ENCODE results near the gene MIS12. TPM values are rescaled to one million over a fixed set of nuclear protein-coding genes. Genes with fewer than 3 reads are reported as not detected.
A peak's percentile ranks its signal among the peaks of the same experiment; 100 is the strongest.

The MIS12 gene
- 10 to 100 TPM in 3 of 4 donors, 1 to 10 TPM in 1; 9.1 to 45.3 (median 19.3) TPM for total RNA-seq

DNA sequence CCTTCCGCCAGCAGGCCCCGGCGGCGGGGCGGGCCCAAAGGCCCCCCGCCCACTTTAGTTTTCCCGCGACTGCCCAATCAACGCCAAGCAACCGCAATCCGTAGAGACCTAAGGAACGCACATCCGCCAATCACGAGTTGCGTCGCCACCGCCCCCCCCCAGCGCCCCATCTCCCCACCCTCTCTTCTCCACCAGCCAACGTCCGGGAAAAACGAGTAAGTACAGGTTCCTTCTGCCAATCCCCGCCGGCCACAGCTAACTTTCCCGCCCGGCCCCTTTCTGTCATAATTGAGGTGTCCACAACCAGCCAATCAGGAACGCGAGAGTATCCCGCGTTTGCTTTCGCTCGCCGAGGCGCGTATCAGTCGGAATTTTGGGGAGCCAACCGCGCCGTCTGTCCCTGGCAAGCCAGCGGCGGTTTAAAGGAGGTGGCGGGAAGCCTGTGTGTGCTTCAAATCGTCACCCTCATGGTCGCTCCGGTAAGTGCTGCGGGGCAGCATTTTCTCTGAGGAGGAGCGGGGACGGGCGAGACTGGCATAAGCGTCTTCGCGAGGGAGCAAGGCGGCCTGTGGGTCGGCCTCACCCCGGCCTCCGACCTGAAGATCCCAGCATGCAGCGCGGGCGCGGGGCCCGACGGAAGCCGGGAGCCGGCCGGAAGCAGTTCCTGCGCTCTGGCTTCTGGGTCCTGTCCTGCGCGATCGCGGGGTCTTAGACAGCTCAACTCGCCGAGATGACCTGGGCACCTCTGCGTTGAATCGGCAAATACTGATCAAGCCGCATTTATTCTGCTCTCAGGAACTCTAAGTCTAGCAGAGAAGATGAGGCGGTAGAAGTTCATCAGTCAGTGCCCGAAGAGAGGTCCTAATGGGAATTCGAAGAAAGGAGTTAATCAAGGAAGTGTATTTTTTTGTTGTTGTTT lies at the start of gene MIS12:
Gene MIS12 (plus strand): TSS at position 361 of the 919 bp plus-strand sequence. CDS start 2,297 bp downstream, outside the sequence.
- DNase-seq (peak; percentile 99 to 100), ATAC-seq (peak; percentile 95 to 98)
- H3K4me1 ChIP-seq, result peaks cover 19 to 22% of the 10 kb centered on the region in 2 donors
- H3K36me3 ChIP-seq, result peaks cover 0 to 55% of the 10 kb centered on the region in 2 donors
- H3K9me3 ChIP-seq, result no peaks in the 10 kb centered on the region
- intact Hi-C loops (cut with DNase I; ENCODE audit: low total_unique reads) (loop anchor here (1.0 to 10.0 kb wide), 6 partner anchors 17 to 1852 kb away; partner anchors contain the start of genes C17orf100, CTNS, MED31 and NUP88), in situ Hi-C loops (cut with MboI; ENCODE audit: low sequenced_read_pairs in 4 of 4) (no loop called here)
- no peaks in the 10 kb centered on the region for H3K27me3 ChIP-seq
- H3K27ac ChIP-seq, result peak within 1 kb of the TSS; percentile 92 to 98 (median 97)
- TF ChIP-seq POLR2A (IDR thresholded peaks at IDR 0.05), result peak; percentile 80 to 84
- TF ChIP-seq, protein P1, sequence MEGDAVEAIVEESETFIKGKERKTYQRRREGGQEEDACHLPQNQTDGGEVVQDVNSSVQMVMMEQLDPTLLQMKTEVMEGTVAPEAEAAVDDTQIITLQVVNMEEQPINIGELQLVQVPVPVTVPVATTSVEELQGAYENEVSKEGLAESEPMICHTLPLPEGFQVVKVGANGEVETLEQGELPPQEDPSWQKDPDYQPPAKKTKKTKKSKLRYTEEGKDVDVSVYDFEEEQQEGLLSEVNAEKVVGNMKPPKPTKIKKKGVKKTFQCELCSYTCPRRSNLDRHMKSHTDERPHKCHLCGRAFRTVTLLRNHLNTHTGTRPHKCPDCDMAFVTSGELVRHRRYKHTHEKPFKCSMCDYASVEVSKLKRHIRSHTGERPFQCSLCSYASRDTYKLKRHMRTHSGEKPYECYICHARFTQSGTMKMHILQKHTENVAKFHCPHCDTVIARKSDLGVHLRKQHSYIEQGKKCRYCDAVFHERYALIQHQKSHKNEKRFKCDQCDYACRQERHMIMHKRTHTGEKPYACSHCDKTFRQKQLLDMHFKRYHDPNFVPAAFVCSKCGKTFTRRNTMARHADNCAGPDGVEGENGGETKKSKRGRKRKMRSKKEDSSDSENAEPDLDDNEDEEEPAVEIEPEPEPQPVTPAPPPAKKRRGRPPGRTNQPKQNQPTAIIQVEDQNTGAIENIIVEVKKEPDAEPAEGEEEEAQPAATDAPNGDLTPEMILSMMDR (IDR thresholded peaks at IDR 0.05 in 4 of 5, conservative IDR thresholded peaks at IDR 0.05 in 1 of 5), result no peak
- peak within 1 kb of the TSS; percentile 81 to 98 (median 88) for H3K4me3 ChIP-seq

GRCh38 chr17:5437721-5438317 lies 48.5 kb upstream of the MIS12 start:
- peaks cover 0 to 46% of the 10 kb centered on the region in 2 donors for H3K36me3 ChIP-seq

DNA sequence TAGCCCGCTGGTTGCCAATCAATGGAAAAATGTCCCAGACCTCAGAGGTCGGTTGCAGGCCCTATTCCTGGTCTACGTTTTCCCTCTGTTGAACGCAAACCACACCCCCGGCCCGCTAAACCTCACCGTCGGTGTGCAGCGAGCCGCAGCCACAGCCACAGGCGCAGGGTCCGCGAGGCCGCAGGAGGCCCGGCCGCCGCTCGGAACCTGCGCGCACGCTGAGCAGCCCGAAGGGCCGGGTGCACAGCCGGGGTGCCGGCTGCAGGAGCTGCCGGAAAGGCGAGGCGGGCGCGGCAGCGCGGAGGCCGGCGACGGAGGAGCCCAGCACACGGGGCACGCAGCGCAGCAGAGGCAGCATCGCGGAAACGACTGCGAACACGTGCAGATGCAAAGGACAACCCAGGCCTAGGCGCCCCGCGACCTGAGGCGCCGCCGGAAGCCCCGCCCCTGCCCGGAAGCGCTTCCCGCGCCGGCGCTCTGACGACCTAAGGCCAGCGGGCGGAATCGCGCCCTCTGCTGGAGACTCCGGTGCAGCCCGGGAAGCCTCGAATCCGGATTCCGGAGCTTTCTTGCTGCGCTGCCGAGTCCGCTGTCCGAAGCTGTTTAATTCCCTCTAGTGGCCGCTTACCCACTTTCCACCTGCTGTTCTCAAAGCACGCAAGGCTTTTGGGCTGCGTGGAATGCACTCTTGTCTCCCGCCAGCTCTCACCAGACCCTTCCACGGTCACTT lies 47.5 kb upstream of the MIS12 start, which contains the start of gene C1QBP:
Gene C1QBP (minus strand): TSS at position 440 of the 730 bp plus-strand sequence. CDS start 82 bp downstream, at position 358.
- Histone ChIP-seq H3K27ac (peak within 1 kb of the TSS; percentile 77 to 86 (median 83)), H3K4me1 (peaks cover 19% of the 10 kb centered on the region in 2 donors), H3K4me3 (peak within 1 kb of the TSS; percentile 69 to 88 (median 78)), H3K9me3 (no peaks in the 10 kb centered on the region), H3K36me3 (peaks cover 0 to 44% of the 10 kb centered on the region in 2 donors), H3K27me3 (no peaks in the 10 kb centered on the region)
- TF ChIP-seq POLR2A (IDR thresholded peaks at IDR 0.05), result peak; percentile 49 to 59
- TF ChIP-seq, protein P1 (IDR thresholded peaks at IDR 0.05 in 4 of 5, conservative IDR thresholded peaks at IDR 0.05 in 1 of 5), result peak; percentile 98 to 100 (median 99)
- in situ Hi-C loops (cut with MboI; ENCODE audit: low sequenced_read_pairs in 4 of 4), result loop anchor here in 1 of 4 donors (25.0 kb wide), 1 partner anchor 202 kb away; the partner anchor contains the start of gene SCIMP
- intact Hi-C loops (cut with DNase I; ENCODE audit: low total_unique reads), result loop anchor here (1.0 to 2.0 kb wide), 4 partner anchors 20 to 246 kb away; partner anchors contain the start of gene NUP88
- DNase-seq (peak; percentile 70 to 87), ATAC-seq (peak; percentile 97 to 98)

More at GRCh38 chr17:5437721-5438317, 48.5 kb upstream of the MIS12 start:
- peaks cover 19% of the 10 kb centered on the region in 2 donors for H3K4me1 ChIP-seq
- intact Hi-C loops (cut with DNase I; ENCODE audit: low total_unique reads), result loop anchor here (2.0 kb wide), 1 partner anchor 245 kb away; no protein-coding TSS in a partner anchor
- no peaks in the 10 kb centered on the region for H3K27me3 ChIP-seq
- no peak for TF ChIP-seq POLR2A (IDR thresholded peaks at IDR 0.05)
- TF ChIP-seq, protein P1 (IDR thresholded peaks at IDR 0.05 in 4 of 5, conservative IDR thresholded peaks at IDR 0.05 in 1 of 5), result no peak
- ATAC-seq (no peak), DNase-seq (no peak)
- in situ Hi-C loops (cut with MboI; ENCODE audit: low sequenced_read_pairs in 4 of 4), result loop anchor here in 1 of 4 donors (25.0 kb wide), 1 partner anchor 201 kb away; the partner anchor contains the start of gene SCIMP
- peak overlapping the region; percentile 69 to 88 (median 78) for H3K4me3 ChIP-seq
- H3K27ac ChIP-seq, result peak overlapping the region; percentile 77 to 86 (median 83)
- H3K9me3 ChIP-seq, result no peaks in the 10 kb centered on the region

DNA sequence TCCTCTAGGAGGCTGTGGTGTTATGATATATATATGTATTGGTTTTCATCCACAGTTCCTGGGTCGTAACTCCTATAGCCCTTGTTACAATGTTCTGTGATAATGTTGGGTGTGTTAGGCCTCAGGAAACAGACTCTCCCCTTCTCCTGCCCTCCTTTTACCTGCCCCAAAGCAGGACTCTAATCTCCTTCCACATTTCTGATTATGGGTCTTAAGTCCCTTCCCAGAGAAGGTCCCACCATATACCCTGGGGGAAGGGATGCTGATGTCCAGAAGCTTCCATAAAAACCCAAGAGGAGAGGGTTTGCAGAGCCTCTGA lies 47.0 kb upstream of the MIS12 start:
- H3K36me3 ChIP-seq, result peaks cover 0 to 44% of the 10 kb centered on the region in 2 donors
- intact Hi-C loops (cut with DNase I; ENCODE audit: low total_unique reads), result loop anchor here (1.0 to 2.0 kb wide), 4 partner anchors 20 to 247 kb away; partner anchors contain the start of gene NUP88
- ATAC-seq (no peak), DNase-seq (no peak)
- H3K27ac ChIP-seq, result peak overlapping the region; percentile 77 to 86 (median 83)
- H3K4me1 ChIP-seq, result peaks cover 19% of the 10 kb centered on the region in 2 donors
- TF ChIP-seq, protein P1 (IDR thresholded peaks at IDR 0.05 in 4 of 5, conservative IDR thresholded peaks at IDR 0.05 in 1 of 5), result peak in 3 of 5 experiments; percentile 11 to 33 (median 13)
- no peak for TF ChIP-seq POLR2A (IDR thresholded peaks at IDR 0.05)
- no peaks in the 10 kb centered on the region for H3K27me3 ChIP-seq
- H3K9me3 ChIP-seq, result no peaks in the 10 kb centered on the region
- H3K4me3 ChIP-seq, result peak overlapping the region; percentile 69 to 88 (median 78)
- in situ Hi-C loops (cut with MboI; ENCODE audit: low sequenced_read_pairs in 4 of 4), result loop anchor here in 1 of 4 donors (25.0 kb wide), 1 partner anchor 202 kb away; the partner anchor contains the start of gene SCIMP
